A673 (cell line): ENCODE results near the gene MAGI1. TPM values are rescaled to one million over a fixed set of nuclear protein-coding genes. Genes with fewer than 3 reads are reported as not detected.
A peak's percentile ranks its signal among the peaks of the same experiment; 100 is the strongest.

Experiments used
- BruUV-seq: library from RNA; stranded (reverse); fragments of 400-500 nt; replicated peaks from 2 replicates; lab custom pipeline; 2021; lab: Mats Ljungman, UMichigan
- CTCF ChIA-PET: fragments of 300-600 bp; sonication (Branson Sonifier 250); formaldehyde crosslinking; loops from one replicate; lab custom pipeline; 2022; ENCODE audit warnings: antibody characterized with exemption; lab: Charles Lee
- POLR2A ChIA-PET: fragments of 300-600 bp; sonication (Branson Sonifier 250); formaldehyde crosslinking; loops from one replicate; lab custom pipeline; 2022; ENCODE audit warnings: antibody characterized with exemption; ENCODE audit not compliant: low non-redundant PET; lab: Charles Lee
- DNase-seq: peaks from one replicate; pipeline ENCODE4 v3.0.0-alpha.2; 2015; ENCODE audit warnings: low spot score
- H3K27ac ChIP-seq: fragments of 200-600 bp; sonication (generic); 2 replicates; pipeline ENCODE4 v1.5.1; 2016; ENCODE audit warnings: mixed run types, low read depth, mild to moderate bottlenecking, mixed read lengths, antibody characterized with exemption, low read length; ENCODE audit not compliant: poor library complexity, severe bottlenecking
- H3K27me3 ChIP-seq: fragments of 200-600 bp; sonication (generic); replicated peaks from 2 replicates; pipeline ENCODE4 v1.6.1; 2017; ENCODE audit warnings: mixed run types, low read depth, mild to moderate bottlenecking, mixed read lengths, antibody characterized with exemption, low read length; ENCODE audit not compliant: insufficient read depth, poor library complexity
- H3K36me3 ChIP-seq: fragments of 200-600 bp; sonication (generic); 2 replicates; pipeline ENCODE4 v1.6.1; 2016; ENCODE audit warnings: mixed run types, mild to moderate bottlenecking, mixed read lengths, antibody characterized with exemption, low read length; ENCODE audit not compliant: insufficient read depth, poor library complexity, severe bottlenecking
- H3K4me1 ChIP-seq: fragments of 200-600 bp; sonication (generic); 2 replicates; pipeline ENCODE4 v1.6.1; 2017; ENCODE audit warnings: mixed run types, mild to moderate bottlenecking, mixed read lengths, antibody characterized with exemption, low read length; ENCODE audit not compliant: insufficient read depth, poor library complexity, severe bottlenecking
- H3K4me3 ChIP-seq: fragments of 200-600 bp; sonication (generic); 2 replicates; pipeline ENCODE4 v1.5.1; 2016; ENCODE audit warnings: low read depth, mixed run types, mild to moderate bottlenecking, mixed read lengths, low read length; ENCODE audit not compliant: poor library complexity, severe bottlenecking
- H3K9me3 ChIP-seq: fragments of 200-600 bp; sonication (generic); 2 replicates; pipeline ENCODE4 v1.6.1; 2016; ENCODE audit warnings: mixed run types, low read depth, mild to moderate bottlenecking, mixed read lengths, antibody characterized with exemption, low read length; ENCODE audit not compliant: poor library complexity, severe bottlenecking
- EZH2 ChIP-seq: fragments of 200-600 bp; sonication (generic); IDR thresholded peaks from 2 replicates; pipeline ENCODE4 v1.6.1; 2017; ENCODE audit warnings: borderline replicate concordance, low read depth, mild to moderate bottlenecking, mixed read lengths, antibody characterized with exemption, low read length; ENCODE audit not compliant: poor library complexity, severe bottlenecking
- intact Hi-C: fragments of 100-400 bp; cut with micrococcal nuclease; formaldehyde crosslinking; loops from one replicate; pipeline ENCODE4 v1.10.0; 2022; ENCODE audit not compliant: unreplicated experiment
- total RNA-seq: library from RNA; stranded (reverse); gene quantifications from 2 replicates; pipeline ENCODE4 v1.2.3, GENCODE V29; 2021
- TF ChIP-seq, protein P1 (sequence below): fragments of 300-800, 200-600 bp; sonication (generic); conservative IDR thresholded peaks from 2 replicates; pipeline ENCODE4 v1.5.1; 2017; ENCODE audit warnings: low read depth, mild to moderate bottlenecking, antibody characterized with exemption, low read length, moderate library complexity, mixed read lengths

Gene MAGI1
- total RNA-seq, 1 experiment from 2014 or later, result 30.5 TPM

DNA sequence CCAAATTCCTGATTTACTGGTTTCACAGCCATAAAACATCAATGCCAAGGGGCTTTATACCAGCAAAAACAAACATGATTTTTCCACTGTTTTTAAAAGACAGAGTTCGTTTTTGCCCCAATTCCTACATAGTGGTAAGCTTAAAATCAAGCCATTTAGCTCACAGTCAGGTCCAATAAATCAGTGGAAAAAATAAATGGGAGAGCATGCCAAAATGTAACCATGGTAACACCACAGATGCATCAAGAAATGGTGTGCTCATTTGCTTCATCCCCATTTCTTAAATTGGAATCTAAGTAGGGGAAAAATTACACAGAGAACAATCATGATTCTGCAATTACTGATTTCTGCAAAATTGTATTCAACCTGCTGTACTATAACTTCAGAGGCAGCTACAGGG lies 418.8 kb downstream of the MAGI1 start:
- Histone ChIP-seq H3K27me3 (no peaks in the 10 kb centered on the region), H3K9me3 (no peaks in the 10 kb centered on the region), H3K4me3 (no peak overlapping the region), H3K27ac (no peak overlapping the region), H3K36me3 (no peaks in the 10 kb centered on the region), H3K4me1 (no peaks in the 10 kb centered on the region)
- DNase-seq, result no peak
- ChIA-PET POLR2A (no interaction called here), CTCF (no interaction called here)
- TF ChIP-seq, protein P1, sequence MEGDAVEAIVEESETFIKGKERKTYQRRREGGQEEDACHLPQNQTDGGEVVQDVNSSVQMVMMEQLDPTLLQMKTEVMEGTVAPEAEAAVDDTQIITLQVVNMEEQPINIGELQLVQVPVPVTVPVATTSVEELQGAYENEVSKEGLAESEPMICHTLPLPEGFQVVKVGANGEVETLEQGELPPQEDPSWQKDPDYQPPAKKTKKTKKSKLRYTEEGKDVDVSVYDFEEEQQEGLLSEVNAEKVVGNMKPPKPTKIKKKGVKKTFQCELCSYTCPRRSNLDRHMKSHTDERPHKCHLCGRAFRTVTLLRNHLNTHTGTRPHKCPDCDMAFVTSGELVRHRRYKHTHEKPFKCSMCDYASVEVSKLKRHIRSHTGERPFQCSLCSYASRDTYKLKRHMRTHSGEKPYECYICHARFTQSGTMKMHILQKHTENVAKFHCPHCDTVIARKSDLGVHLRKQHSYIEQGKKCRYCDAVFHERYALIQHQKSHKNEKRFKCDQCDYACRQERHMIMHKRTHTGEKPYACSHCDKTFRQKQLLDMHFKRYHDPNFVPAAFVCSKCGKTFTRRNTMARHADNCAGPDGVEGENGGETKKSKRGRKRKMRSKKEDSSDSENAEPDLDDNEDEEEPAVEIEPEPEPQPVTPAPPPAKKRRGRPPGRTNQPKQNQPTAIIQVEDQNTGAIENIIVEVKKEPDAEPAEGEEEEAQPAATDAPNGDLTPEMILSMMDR, result no peak
- no peak for TF ChIP-seq EZH2
- BruUV-seq, result no TSS peak
- intact Hi-C loops, result no loop called here

DNA sequence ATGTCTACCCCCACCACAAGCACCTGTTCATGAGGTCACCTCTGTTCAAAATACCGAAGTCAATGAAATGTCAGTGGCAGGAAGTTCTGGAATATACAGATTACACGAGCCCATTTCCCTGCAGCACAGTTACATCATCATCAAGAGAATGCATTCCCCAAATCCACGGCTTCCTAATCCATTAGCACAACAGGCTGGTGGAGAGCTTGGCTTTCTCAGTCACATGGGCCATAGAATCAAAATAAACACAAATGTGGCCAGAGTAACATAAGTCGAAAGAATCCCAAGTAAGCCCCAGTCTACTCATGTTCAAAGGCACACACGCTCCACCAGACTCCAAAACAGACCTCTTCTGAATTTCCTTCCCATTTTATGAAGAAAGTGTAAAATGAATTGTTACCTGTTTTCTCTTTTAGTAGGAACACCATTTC lies 419.3 kb downstream of the MAGI1 start:
- no peak overlapping the region for H3K4me3 ChIP-seq
- intact Hi-C loops, result no loop called here
- TF ChIP-seq, protein P1, result no peak
- no peak for TF ChIP-seq EZH2
- no TSS peak for BruUV-seq
- peak; percentile 7 for DNase-seq
- no peaks in the 10 kb centered on the region for H3K9me3 ChIP-seq
- no peaks in the 10 kb centered on the region for H3K36me3 ChIP-seq
- no peak overlapping the region for H3K27ac ChIP-seq
- ChIA-PET CTCF (no interaction called here), POLR2A (no interaction called here)
- no peaks in the 10 kb centered on the region for H3K27me3 ChIP-seq
- H3K4me1 ChIP-seq, result no peaks in the 10 kb centered on the region

DNA sequence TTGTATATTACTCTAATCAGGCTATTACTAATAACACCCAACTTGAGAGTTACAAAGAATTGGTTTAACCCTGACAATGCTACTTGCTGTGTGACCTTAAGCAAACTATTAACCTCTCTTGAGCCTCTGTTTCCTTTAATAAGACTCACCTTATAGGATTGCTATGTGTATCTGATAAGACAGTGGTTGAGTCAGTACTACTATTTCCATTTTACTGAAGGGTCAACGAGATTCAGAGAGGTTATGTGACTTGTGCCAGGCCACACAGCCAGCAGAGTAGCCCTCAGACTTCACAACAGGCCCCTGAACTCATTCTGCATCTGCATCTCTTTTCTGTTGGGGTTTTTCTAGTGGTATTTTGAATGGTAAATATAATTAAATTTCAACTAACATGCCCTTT lies 420.1 kb downstream of the MAGI1 start:
- BruUV-seq, result no TSS peak
- Histone ChIP-seq H3K27ac (no peak overlapping the region), H3K4me3 (no peak overlapping the region), H3K27me3 (no peaks in the 10 kb centered on the region), H3K4me1 (no peaks in the 10 kb centered on the region), H3K36me3 (no peaks in the 10 kb centered on the region), H3K9me3 (no peaks in the 10 kb centered on the region)
- no peak for DNase-seq
- TF ChIP-seq, protein P1, result no peak
- no peak for TF ChIP-seq EZH2
- ChIA-PET POLR2A (no interaction called here), CTCF (no interaction called here)
- intact Hi-C loops, result no loop called here
